B cell (primary cell): ENCODE measurements around the gene REEP6.
"Not testable (repeated sequence)": the region's sequence is repeated elsewhere in the genome, so short reads cannot be mapped to it uniquely, and the experiment has no call there.

ENCODE experiments used
- EZH2 ChIP-seq: IDR thresholded peaks from 2 replicates; pipeline ENCODE4 v1.6.1; 2012; ENCODE audit warnings: borderline replicate concordance, low read depth, mild to moderate bottlenecking, moderate library complexity, low read length; ENCODE audit not compliant: insufficient read depth, poor library complexity, severe bottlenecking
- TF ChIP-seq, protein P1 (sequence below): fragments of 200-600 bp; IDR thresholded peaks from one replicate; pipeline ENCODE4 v1.8.0; 2022; ENCODE audit warnings: antibody characterized with exemption, mild to moderate bottlenecking

DNA sequence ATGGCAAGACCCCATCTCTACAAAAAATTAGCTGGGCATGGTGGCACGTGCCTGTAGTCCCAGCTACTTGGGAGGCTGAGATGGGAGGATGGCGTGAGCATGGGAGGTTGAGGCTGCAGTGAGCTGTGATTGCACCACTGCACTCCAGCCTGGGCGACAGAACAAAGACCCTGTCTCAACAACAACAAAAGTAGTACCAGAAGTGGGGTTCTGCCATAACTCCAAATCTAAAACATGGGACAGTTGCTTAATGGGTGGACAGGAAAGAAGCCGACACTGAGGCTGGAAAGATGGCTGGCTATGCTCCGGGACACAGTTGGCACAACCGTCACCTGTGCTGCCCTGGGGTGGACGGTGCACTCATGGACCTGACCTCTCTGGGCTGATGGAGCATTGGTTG lies 44.7 kb downstream of the REEP6 start:
- TF ChIP-seq, protein P1, sequence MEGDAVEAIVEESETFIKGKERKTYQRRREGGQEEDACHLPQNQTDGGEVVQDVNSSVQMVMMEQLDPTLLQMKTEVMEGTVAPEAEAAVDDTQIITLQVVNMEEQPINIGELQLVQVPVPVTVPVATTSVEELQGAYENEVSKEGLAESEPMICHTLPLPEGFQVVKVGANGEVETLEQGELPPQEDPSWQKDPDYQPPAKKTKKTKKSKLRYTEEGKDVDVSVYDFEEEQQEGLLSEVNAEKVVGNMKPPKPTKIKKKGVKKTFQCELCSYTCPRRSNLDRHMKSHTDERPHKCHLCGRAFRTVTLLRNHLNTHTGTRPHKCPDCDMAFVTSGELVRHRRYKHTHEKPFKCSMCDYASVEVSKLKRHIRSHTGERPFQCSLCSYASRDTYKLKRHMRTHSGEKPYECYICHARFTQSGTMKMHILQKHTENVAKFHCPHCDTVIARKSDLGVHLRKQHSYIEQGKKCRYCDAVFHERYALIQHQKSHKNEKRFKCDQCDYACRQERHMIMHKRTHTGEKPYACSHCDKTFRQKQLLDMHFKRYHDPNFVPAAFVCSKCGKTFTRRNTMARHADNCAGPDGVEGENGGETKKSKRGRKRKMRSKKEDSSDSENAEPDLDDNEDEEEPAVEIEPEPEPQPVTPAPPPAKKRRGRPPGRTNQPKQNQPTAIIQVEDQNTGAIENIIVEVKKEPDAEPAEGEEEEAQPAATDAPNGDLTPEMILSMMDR: not testable (repeated sequence)
- TF ChIP-seq EZH2: not testable (repeated sequence)
